Islet of Langerhans (tissue), 1 donor: ENCODE measurements around the gene UBE2E3.
"Not testable (repeated sequence)": the region's sequence is repeated elsewhere in the genome, so short reads cannot be mapped to it uniquely, and the experiment has no call there.

Source experiments
- FAIRE-seq: peaks from one replicate; lab custom pipeline; 2011; peaks lifted over from hg19 to GRCh38; lab: Jason Lieb, UNC

The UBE2E3 gene

GRCh38 chr2:180980106-180980942 is at the start of gene UBE2E3:
Gene UBE2E3, plus strand, starts transcription at chr2:180980605. Its CDS starts 1,438 bp downstream, at chr2:180982043.
- FAIRE-seq, result no peak

GRCh38 chr2:180931841-180932240 is 48.6 kb upstream of the UBE2E3 start:
- no peak for FAIRE-seq

- no peak for FAIRE-seq
These were observed 47.1 kb upstream of the UBE2E3 start for GRCh38 chr2:180933332-180933731.

- FAIRE-seq, result no peak
These were observed 45.5 kb upstream of the UBE2E3 start for GRCh38 chr2:180934911-180935310.

GRCh38 chr2:180937480-180937879 is 42.9 kb upstream of the UBE2E3 start:
- not testable (repeated sequence) for FAIRE-seq

GRCh38 chr2:180938451-180938850 is 42.0 kb upstream of the UBE2E3 start:
- FAIRE-seq, result no peak

GRCh38 chr2:180943275-180943674 is 37.1 kb upstream of the UBE2E3 start:
- FAIRE-seq, result no peak

GRCh38 chr2:180944372-180944771 is 36.0 kb upstream of the UBE2E3 start:
- no peak for FAIRE-seq

GRCh38 chr2:180947208-180947689 is 33.2 kb upstream of the UBE2E3 start:
- no peak for FAIRE-seq

- FAIRE-seq, result no peak
These were observed 30.5 kb upstream of the UBE2E3 start for GRCh38 chr2:180949896-180950295.

GRCh38 chr2:180952082-180952481 is 28.3 kb upstream of the UBE2E3 start:
- no peak for FAIRE-seq

GRCh38 chr2:180952731-180953336 is 27.6 kb upstream of the UBE2E3 start:
- FAIRE-seq, result no peak

- FAIRE-seq, result peak; percentile 13
These were observed 26.9 kb upstream of the UBE2E3 start for GRCh38 chr2:180953550-180953949.

- no peak for FAIRE-seq
These were observed 25.3 kb upstream of the UBE2E3 start for GRCh38 chr2:180955101-180955500.

GRCh38 chr2:180959787-180960186 is 20.6 kb upstream of the UBE2E3 start:
- FAIRE-seq, result no peak

- FAIRE-seq, result no peak
These were observed 19.4 kb upstream of the UBE2E3 start for GRCh38 chr2:180960982-180961381.

GRCh38 chr2:180962727-180963314 is 17.6 kb upstream of the UBE2E3 start:
- no peak for FAIRE-seq

- no peak for FAIRE-seq
These were observed 14.0 kb upstream of the UBE2E3 start for GRCh38 chr2:180966378-180966777.

GRCh38 chr2:180969124-180969523 is 11.3 kb upstream of the UBE2E3 start:
- FAIRE-seq, result no peak

- no peak for FAIRE-seq
These were observed 10.4 kb upstream of the UBE2E3 start for GRCh38 chr2:180970016-180970415.

GRCh38 chr2:180971811-180972210 is 8.6 kb upstream of the UBE2E3 start:
- no peak for FAIRE-seq

GRCh38 chr2:180975585-180975984 is 4.8 kb upstream of the UBE2E3 start:
- FAIRE-seq, result no peak
